Stimulated activated CD8-positive, alpha-beta memory T cell treated with anti-CD3 and anti-CD28 coated beads, Interleukin-12 subunit alpha, Interleukin-12 subunit beta, amount 100 ng/mL, for 1 hour (primary cell): ENCODE data around the gene EEF2K.
"Not testable (repeated sequence)": the region's sequence is repeated elsewhere in the genome, so short reads cannot be mapped to it uniquely, and the experiment has no call there.

Experiments
- DNase-seq: peaks from one replicate; pipeline ENCODE4 v3.0.0-alpha.2; 2020; ENCODE audit warnings: low read depth

Gene EEF2K

DNA sequence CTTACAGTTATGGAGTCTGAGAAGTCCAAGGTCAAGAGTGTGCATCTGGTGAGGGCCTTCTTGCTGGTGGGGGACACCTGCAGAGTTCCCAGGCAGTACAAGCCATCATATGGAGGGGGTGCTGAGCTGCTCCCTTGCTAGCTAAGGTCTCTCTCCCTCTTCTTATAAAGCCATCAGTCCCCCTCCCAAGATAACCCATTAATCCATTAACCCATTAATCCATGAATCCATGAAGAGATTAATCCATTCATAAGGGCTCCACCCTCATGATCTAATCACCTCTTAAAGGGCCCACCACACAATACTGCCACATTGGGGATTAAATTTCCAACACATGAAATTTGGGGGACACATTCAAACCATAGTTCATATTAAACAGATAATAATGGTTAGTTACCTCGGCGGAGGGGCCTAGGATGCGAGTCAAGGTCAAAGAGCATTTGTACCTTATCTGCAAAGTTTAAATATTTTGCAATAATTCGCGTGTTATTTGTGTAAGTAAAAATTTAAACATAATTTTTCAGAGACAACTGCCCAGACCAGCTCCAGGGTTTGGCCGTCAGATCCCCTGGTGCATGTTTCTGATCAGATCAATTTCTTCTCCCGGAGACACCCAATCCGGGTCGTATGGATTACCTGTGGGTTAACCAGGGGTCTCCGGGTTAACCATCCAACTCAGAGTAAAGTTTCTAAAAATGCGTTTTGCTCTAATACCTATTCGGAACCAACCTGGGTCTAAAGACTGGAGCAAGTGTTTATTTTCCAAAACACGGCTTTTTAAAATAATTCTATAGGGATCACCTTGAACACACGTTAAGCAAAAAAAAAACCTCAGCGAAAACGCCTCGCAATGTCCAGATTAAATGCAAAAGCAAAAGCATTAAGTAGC, 90.4 kb downstream of the EEF2K start:
- no peak for DNase-seq

- peak; percentile 100 for DNase-seq
These were observed 91.2 kb downstream of the EEF2K start, which contains the start of gene POLR3E for GRCh38 chr16:22297114-22297870. Gene POLR3E (plus strand): TSS chr16:22297409. CDS start chr16:22302969, 5,560 bp downstream.

DNA sequence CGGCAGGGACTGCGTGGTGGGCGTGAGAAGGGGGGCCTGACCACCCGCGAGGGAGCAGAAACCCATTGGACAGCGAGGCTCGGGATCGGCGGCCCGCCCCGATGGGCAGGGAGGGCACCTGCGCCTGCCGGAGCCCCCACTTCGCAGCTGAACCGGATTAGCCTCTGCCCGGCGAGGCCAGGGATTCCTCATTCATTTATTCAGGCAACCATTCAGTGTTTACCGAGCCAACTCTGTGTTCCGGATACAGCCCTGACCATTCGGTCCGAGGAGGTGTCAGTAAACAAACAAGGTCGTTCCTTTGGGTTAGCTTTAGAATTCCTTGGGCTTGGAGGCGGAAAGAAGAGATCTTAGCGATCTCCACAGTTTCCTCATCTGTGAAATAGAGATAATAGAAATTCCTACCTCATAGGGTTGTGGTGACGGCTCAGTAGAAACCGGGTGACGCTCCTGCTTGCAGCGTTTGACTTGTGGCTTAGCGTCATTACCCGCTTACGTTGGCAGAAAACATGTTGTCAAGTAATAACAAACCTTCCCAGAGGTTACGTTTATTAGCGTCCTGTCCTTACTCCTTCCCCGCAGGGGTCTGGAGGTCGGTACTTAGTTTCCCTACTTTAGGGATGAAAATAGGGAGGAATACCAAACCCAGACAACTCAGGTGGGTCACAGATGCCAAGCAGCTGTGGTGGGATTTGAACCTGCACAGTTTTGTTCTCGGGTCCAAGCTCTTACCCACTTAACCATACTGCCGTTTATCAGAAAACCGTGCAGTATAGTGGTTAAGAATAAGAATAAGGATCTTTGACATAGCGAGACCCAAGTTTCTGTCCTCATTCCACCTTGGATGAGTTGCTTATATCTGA, 92.0 kb downstream of the EEF2K start:
- DNase-seq = peak; percentile 55

DNA sequence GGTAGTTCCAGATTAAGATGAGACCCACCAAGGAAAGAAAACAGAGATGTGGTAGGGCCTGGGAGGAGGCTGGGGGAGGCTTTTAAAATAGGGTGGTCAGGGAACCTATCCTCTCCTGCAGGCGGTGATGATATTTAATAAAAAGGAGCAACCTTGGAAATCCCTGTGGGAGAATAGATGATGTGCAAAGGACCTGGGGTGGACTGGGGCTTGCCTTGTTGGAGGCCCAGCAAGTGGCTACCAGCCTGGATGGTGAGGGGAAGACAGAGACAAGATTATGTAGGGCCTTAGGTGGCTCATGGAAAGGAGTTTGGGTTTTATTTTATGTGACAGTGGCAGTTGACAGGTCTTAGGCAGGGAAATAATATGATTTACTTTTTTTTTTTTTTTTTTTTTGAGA, 93.0 kb downstream of the EEF2K start:
- DNase-seq = no peak

DNA sequence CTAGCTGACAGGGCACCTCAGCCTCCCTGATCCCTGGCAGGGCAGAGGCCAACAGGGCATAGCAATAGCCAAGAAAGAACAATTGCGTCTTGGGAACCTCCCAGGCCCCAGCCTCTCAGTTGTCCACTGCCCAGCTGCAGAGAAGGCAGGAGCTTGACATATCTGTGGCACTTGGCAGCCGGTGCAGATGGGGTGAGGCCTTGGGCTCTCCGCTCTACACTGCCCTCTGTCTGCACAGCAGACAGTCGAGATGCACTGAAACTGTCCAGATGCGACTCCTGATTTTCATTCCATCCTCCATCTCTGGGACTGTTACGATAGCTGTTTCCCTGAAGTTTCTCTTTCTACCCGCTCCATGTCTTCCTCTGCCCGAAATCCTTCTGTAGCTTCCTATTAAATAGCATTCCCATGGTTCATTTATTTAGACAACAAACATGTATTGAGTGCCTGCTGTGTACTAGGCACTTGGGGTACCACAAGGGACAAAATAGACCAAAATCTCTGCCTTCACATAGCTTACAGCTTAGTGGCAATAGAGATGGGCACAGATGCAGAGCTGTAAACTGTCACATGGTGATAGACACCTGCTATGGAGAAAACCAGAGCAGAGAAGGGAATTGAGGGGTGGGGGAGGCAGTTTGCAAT, 94.5 kb downstream of the EEF2K start:
- DNase-seq = peak; percentile 14

DNA sequence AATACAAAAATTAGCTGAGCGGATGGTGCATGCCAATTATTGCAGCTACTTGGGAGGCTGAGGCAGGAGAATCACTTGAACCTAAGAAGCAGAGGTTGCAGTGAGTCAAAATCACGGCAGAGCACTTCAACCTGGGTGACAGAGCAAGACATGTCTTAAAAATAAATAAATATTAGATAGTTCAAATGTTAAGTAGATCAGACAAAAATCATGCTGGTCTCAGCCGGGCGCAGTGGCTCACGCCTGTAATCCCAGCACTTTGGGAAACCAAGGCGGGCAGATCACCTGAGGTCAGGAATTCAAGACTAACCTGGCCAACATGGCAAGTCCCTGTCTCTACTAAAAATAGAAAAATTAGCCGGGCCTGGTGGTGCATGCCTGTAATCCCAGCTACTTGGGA, 95.3 kb downstream of the EEF2K start:
- not testable (repeated sequence) for DNase-seq

- DNase-seq = no peak
These were observed 96.8 kb downstream of the EEF2K start for GRCh38 chr16:22302776-22303363.

GRCh38 chr16:22304411-22304810, 98.3 kb downstream of the EEF2K start:
- no peak for DNase-seq

GRCh38 chr16:22306788-22307187, 100.7 kb downstream of the EEF2K start:
- no peak for DNase-seq

DNA sequence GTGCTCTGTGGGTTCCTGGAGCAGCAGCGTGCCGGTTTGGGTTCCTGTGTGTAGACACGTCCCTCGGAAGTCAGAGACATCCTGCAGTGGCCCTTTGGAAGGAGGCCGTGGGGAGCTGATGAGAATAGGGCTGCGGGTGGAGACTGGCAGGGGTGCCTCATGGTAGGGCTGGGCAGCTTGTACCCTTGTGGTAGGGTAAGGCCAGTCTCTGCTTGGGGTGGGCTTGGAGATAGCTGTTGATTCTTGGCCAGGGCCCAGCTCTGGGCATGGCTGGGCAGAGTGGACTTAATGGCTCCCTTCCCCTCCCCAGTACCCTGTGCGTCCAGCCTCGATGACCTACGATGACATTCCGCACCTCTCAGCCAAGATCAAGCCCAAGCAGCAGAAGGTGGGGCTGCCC, 101.8 kb downstream of the EEF2K start:
- DNase-seq = no peak

DNA sequence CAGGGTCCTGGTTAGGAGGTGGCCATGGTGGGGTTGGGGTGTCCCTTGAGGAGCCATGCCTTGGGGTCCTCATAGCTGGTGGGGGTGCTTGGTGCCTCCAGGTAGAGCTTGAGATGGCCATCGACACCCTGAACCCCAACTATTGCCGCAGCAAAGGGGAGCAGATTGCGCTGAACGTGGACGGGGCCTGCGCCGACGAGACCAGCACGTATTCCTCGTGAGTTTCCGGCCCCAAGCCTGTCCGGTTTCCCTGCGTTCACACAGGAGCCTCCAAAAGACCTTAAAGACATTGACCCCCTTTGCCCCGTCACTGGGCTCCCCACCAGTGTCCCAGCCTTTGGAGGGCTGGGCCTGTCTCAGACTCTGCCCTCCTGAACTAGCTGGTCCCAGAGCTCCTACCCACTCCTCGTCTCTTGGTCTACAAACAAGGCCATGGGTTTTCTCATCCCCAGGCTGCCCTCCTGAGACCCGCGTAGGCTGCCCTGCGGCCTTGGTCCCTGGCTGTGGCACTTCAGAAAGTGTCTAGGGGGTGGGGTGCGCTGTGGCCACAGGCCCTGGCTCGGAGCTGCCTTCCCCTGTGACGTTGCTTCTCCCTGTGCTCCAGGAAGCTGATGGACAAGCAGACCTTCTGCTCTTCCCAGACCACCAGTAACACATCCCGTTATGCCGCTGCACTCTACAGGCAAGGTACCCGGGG, 102.9 kb downstream of the EEF2K start:
- DNase-seq = no peak

GRCh38 chr16:22311520-22311919, 105.4 kb downstream of the EEF2K start:
- no peak for DNase-seq

DNA sequence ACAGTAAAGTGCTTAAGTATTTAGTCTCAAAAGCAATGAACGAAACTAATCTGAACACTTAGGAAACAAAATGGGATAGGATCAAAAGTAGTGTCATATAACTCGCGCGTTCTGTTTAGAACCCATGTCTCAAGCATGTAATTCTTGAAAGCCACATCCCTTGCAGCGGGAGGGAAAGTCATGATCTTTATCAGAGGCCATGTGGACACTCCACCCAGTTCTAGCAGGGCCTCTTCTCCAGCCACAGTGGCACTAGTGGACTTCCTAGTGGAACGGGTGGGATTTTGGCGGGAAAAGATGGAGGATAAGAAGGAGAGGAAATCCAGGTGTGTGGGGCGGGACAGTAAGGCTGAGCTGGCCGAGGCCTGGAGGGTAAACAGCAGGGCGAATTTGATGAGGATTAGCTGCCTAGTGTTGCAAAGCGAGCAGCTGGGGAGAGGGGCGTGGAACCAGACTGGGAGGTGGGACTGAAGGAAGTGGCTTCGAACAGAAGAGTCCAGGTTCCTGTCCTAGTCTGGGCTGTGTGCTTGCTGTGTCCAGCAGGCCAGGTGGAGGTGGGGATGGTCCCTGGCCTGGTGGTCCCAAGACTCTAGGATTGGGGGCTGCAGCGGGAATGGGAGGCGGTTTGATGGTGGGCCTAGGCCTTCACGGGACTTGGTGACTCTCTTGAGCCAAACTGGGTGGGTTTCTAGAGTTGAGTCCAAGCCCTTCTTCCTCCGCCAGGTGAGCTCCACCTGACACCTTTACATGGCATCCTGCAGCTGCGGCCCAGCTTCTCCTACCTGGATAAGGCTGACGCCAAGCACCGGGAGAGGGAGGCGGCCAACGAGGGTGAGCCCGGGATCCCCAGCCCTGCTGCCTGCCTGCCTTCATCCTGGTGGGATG, 107.1 kb downstream of the EEF2K start:
- DNase-seq = no peak

- DNase-seq = no peak
These were observed 107.9 kb downstream of the EEF2K start for GRCh38 chr16:22313876-22314470.

DNA sequence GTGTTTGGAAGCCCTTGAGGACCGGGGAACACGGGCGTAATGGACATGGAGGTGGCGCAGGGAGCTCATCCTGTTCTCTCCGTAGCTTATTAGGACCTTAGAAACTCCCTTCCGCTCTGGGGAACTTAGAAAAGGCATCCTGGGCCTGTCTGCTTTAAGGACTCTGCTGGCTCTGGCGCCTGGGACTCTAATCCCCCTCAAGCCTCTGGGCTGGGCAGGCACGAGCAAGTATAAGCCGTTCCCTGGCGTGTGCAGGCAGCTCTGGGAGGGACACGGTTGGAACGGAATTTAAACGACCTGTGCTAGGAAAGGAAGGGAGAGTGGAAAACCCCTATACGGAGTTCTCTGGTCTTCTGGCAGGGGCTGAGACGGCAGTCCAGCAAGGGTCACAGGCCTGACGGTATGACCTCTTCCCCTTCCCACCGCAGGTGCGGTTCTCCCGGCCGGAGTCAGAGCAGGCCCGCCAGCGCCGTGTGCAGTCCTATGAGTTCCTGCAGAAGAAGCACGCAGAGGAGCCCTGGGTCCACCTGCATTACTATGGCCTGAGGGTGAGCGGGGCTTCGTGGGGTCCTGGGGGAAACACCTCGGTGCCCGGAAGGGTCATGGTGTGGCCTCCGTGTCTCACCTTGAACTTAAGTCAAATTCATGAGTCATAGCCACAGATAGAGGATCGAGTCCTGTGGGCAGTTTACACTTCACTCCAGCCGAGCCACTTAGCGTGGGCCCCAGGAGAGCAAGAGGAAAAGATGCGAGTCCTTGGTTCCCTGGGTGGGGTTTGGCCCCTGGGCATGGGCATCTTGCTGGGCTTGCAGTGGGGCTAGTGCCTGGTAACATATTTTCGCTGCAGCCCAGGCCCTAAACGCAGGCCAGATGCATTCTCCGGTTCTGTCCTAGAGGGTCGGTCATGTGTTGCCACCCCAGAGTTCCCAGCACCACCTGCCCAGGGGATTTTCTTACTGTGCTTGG, 108.9 kb downstream of the EEF2K start:
- no peak for DNase-seq

- no peak for DNase-seq
These were observed 109.9 kb downstream of the EEF2K start for GRCh38 chr16:22315979-22316378.

DNA sequence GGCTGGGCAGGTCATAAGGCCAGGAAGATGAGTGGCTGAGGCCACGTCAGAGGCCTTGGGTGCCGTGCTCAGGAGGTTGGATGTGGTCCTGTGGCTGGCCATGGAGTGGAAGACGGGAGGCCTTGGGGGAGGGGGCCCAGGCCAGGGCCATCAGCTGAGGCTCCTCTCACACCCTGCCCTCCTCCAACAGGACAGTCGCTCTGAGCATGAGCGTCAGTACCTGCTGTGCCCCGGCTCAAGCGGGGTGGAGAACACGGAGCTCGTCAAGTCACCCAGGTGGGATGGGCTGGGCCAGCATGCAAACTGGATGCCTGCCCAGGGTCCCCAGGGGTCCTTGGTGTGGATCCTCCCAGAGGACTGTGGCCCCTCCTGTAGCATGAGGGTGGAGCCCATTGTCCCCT, 110.3 kb downstream of the EEF2K start:
- no peak for DNase-seq

GRCh38 chr16:22317001-22317530, 111.0 kb downstream of the EEF2K start:
- no peak for DNase-seq
